HG03064 (cell line): ENCODE measurements around the gene ZNF140.

Source experiments
- ATAC-seq: cut with Tn5 transposase; IDR thresholded peaks from one replicate; pipeline ENCODE4 v1.9.1; 2021; ENCODE audit warnings: low read depth; ENCODE audit not compliant: unreplicated experiment

The ZNF140 gene

GRCh38 chr12:133130038-133130807 is 49.5 kb downstream of the ZNF140 start, which contains the start of the genes ZNF10 and ZNF891:
ZNF10 (plus strand) TSS chr12:133130627; CDS start chr12:133144493, 13,866 bp downstream.
ZNF891 (minus strand) TSS chr12:133130274; CDS start chr12:133121918, 8,356 bp downstream.
- ATAC-seq = peak; percentile 94

GRCh38 chr12:133130808-133131128 is 50.0 kb downstream of the ZNF140 start:
- ATAC-seq = peak; percentile 12

- ATAC-seq = no peak
Observed at GRCh38 chr12:133135747-133136146, 55.0 kb downstream of the ZNF140 start.

GRCh38 chr12:133145981-133146380 is 65.3 kb downstream of the ZNF140 start:
- ATAC-seq = no peak

- no peak for ATAC-seq
Observed at GRCh38 chr12:133156125-133156690, 75.5 kb downstream of the ZNF140 start.
